ENCODE measurements around the gene NDE1.

The NDE1 gene

DNA sequence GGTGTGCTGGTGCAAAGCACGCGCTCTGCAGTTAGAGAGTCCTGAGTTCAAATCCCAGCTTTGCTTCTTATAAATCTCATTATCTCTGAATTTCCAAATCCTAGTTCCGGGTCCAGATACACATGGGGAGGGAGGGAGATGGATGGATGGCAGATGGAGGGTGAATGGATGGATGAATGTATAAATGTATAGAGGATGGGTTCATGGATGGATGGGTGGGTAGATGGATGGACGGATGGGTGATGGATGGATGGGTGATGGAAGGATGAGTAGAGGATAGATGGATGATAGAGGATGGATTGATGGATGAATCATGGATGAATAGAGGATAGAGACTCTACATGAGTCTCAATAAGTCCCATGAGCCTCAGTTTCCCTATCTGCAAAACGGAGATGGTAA, 116.9 kb downstream of the NDE1 start:
- no peak for TF ChIP-seq MYC (IDR thresholded peaks at IDR 0.05; ENCODE audit: low read depth, low read length)
- no peak for DNase-seq (ENCODE audit: low read depth)
- H3K4me3 ChIP-seq (ENCODE audit: low read depth, low read length), result no peak overlapping the region

DNA sequence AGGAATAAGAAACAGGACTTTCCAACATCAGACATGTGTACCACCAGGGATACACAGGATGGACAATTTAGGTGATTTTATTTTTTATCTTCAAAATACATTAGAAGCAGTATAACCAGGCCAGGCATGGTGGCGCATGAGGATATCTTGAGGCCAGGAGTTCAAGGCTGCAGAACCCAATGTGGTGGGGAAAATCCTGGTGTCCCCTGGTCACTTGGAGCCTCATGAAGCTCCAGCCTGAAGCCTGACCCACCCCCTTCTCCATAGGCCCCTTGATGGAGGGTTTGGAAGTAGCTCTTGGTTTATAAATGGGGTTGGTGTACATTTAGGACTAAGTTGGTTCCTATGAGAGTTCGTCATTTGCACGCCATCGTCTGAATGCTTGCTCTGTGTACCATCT, 118.2 kb downstream of the NDE1 start:
- no peak overlapping the region for H3K4me3 ChIP-seq (ENCODE audit: low read depth, low read length)
- TF ChIP-seq, protein P1, sequence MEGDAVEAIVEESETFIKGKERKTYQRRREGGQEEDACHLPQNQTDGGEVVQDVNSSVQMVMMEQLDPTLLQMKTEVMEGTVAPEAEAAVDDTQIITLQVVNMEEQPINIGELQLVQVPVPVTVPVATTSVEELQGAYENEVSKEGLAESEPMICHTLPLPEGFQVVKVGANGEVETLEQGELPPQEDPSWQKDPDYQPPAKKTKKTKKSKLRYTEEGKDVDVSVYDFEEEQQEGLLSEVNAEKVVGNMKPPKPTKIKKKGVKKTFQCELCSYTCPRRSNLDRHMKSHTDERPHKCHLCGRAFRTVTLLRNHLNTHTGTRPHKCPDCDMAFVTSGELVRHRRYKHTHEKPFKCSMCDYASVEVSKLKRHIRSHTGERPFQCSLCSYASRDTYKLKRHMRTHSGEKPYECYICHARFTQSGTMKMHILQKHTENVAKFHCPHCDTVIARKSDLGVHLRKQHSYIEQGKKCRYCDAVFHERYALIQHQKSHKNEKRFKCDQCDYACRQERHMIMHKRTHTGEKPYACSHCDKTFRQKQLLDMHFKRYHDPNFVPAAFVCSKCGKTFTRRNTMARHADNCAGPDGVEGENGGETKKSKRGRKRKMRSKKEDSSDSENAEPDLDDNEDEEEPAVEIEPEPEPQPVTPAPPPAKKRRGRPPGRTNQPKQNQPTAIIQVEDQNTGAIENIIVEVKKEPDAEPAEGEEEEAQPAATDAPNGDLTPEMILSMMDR (IDR thresholded peaks at IDR 0.05; ENCODE audit: low read depth, low read length), result no peak
- TF ChIP-seq POLR2A (IDR thresholded peaks at IDR 0.05; ENCODE audit: extremely low read depth, insufficient read length) (no peak), MYC (IDR thresholded peaks at IDR 0.05; ENCODE audit: low read depth, low read length) (no peak)
- TF ChIP-seq, protein P2, sequence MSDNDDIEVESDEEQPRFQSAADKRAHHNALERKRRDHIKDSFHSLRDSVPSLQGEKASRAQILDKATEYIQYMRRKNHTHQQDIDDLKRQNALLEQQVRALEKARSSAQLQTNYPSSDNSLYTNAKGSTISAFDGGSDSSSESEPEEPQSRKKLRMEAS (IDR thresholded peaks at IDR 0.05; ENCODE audit: low read depth, low read length), result no peak
- DNase-seq (ENCODE audit: low read depth), result no peak

DNA sequence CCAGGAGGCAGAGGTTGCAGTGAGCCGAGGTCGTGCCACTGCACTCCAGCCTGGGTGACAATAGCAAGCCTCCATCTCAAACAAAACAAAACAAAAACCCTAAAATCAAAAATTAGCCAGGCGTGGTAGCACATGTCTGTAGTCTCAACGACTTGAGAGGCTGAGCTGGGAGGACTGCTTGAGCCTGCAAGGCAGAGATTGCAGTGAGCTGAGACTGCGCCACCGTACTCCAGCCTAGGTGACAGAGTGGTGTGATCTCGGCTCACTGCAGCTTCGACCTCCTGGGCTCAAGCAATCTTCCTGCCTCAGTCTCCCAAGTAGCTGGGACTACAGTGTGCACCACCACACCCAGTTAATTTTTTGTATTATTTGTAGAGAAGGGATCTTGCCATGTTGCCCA, 119.2 kb downstream of the NDE1 start:
- TF ChIP-seq POLR2A (IDR thresholded peaks at IDR 0.05; ENCODE audit: extremely low read depth, insufficient read length), result no peak
- TF ChIP-seq, protein P1 (IDR thresholded peaks at IDR 0.05; ENCODE audit: low read depth, low read length), result no peak
- TF ChIP-seq, protein P2 (IDR thresholded peaks at IDR 0.05; ENCODE audit: low read depth, low read length), result no peak
- no peak for TF ChIP-seq MYC (IDR thresholded peaks at IDR 0.05; ENCODE audit: low read depth, low read length)
- H3K4me3 ChIP-seq (ENCODE audit: low read depth, low read length), result no peak overlapping the region
- DNase-seq (ENCODE audit: low read depth), result no peak

DNA sequence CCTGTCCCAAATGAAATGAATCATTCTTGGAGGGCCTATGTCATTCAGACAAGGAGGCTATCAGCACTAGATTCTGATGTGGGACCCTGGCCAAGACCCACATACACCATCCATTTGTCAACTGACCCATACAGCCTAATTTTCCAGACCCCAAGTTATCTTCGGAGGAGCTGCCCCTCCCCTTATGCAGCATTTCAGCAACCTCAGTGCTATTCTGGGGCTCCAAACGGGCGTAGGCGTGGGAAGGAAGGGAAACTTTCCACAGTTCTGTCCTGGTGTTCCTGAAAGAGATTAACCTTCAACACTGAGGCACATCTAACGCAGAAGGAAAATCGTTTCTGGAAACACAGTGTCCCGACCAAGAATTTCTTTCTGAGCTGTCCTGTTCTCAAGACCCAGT, 120.1 kb downstream of the NDE1 start:
- TF ChIP-seq, protein P1 (IDR thresholded peaks at IDR 0.05; ENCODE audit: low read depth, low read length), result no peak
- no peak for TF ChIP-seq POLR2A (IDR thresholded peaks at IDR 0.05; ENCODE audit: extremely low read depth, insufficient read length)
- no peak for TF ChIP-seq MYC (IDR thresholded peaks at IDR 0.05; ENCODE audit: low read depth, low read length)
- TF ChIP-seq, protein P2 (IDR thresholded peaks at IDR 0.05; ENCODE audit: low read depth, low read length), result no peak
- DNase-seq (ENCODE audit: low read depth), result no peak
- H3K4me3 ChIP-seq (ENCODE audit: low read depth, low read length), result no peak overlapping the region

DNA sequence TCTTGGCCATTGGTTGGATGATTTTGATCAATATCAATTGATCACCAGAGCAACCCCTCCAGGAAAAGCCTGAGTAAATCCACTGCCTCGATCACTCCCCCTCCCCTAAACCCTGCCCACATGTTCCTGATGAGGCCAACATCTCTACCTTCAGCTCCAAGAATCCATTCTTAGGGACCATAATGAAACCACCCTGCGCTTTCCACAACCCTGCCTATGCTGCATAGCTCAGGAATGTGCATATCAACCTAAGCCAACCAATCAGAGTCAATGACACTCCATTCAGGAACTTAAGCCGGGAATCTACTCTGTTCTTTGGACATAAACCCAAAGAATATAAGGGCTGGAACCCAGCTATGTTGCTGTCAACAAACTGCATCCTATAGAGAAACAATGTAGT, 120.5 kb downstream of the NDE1 start:
- no peak overlapping the region for H3K4me3 ChIP-seq (ENCODE audit: low read depth, low read length)
- no peak for TF ChIP-seq MYC (IDR thresholded peaks at IDR 0.05; ENCODE audit: low read depth, low read length)
- TF ChIP-seq, protein P2 (IDR thresholded peaks at IDR 0.05; ENCODE audit: low read depth, low read length), result no peak
- DNase-seq (ENCODE audit: low read depth), result no peak

DNA sequence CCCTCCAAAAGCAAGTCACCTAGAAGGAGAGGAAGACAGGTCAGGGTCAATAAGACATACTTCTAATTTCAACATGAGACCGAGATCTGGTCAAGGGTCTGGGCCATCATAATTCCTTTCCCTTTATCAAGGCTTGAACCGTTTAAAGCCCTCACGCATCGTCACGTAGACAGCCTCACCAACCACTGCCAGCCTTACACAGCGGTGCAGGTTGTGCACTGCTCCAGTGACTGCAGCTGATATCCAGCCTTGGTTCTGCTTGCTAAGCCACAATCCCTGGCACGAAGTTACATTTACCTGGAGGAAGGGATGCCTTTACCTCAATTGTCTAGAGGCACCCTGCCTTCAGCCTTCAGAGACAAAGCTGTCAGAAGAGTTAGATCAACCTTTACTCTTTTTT, 121.6 kb downstream of the NDE1 start:
- H3K4me3 ChIP-seq (ENCODE audit: low read depth, low read length), result no peak overlapping the region
- no peak for DNase-seq (ENCODE audit: low read depth)
- no peak for TF ChIP-seq MYC (IDR thresholded peaks at IDR 0.05; ENCODE audit: low read depth, low read length)

DNA sequence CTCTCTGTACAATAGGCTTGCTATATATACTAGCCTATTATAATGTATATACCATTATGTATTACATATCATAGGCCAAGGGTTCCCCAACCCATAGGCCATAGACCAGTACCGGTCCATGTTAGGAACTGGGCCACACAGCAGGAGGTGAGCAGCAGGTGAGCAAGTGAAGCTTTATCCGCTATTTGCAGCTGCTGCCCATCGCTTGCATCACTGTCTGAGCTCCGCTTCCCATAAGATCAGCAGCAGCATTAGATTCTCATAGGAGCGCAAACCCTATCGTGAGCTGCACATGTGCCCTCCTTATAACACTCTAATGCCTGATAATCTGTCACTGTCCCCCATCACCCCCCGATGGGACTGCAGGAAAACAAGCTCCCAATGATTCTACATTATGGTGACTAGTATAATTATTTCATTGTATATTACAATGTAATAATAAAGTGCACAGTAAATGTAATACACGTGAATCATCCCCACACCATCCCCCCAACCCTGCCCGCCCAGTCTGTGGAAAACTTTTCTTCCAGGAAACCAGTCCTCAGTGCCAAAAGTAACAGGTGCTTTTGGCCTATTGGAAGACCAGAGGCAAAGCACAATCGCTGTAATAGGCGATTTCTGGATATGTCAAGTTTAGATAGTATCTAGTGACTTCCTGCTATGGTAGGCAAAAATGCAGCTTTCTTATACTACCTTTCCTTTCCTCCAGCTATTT, 122.7 kb downstream of the NDE1 start:
- TF ChIP-seq, protein P1 (IDR thresholded peaks at IDR 0.05; ENCODE audit: low read depth, low read length), result no peak
- TF ChIP-seq, protein P2 (IDR thresholded peaks at IDR 0.05; ENCODE audit: low read depth, low read length), result no peak
- no peak for TF ChIP-seq MYC (IDR thresholded peaks at IDR 0.05; ENCODE audit: low read depth, low read length)
- TF ChIP-seq POLR2A (IDR thresholded peaks at IDR 0.05; ENCODE audit: extremely low read depth, insufficient read length), result no peak
- H3K4me3 ChIP-seq (ENCODE audit: low read depth, low read length), result no peak overlapping the region
- no peak for DNase-seq (ENCODE audit: low read depth)
